K562 (cell line): ENCODE data around the gene TMEM185A. TPM values are rescaled to one million over a fixed set of nuclear protein-coding genes. Genes with fewer than 3 reads are reported as not detected.

ENCODE experiments used
- ATAC-seq: fragments of 200-7000 bp; cut with Tn5 transposase; 3 replicates; pipeline ENCODE4 v1.9.1; 2020; ENCODE audit warnings: moderate library complexity
- BruUV-seq: library from RNA; stranded (reverse); fragments of 400-500 nt; replicated peaks from 2 replicates; lab custom pipeline; 2021; lab: Mats Ljungman, UMichigan
- CTCF ChIA-PET: fragments of 300-600 bp; formaldehyde crosslinking; extraction: SDS; loops from one replicate; lab custom pipeline; 2021; ENCODE audit warnings: low intra/inter-chr PET ratio; lab: Yijun Ruan, JAX
- POLR2A ChIA-PET: fragments of 300-600, 350-650 bp; sonication (Branson Sonifier 250); formaldehyde crosslinking; extraction: SDS; loops from one replicate; lab custom pipeline; 2021; ENCODE audit warnings: antibody characterized with exemption, inconsistent platforms; lab: Yijun Ruan, JAX
- DNase-seq, 4 experiments: peaks; one replicate each; pipeline versions ENCODE4 v3.0.0 to v3.0.0-alpha.2; 2011 to 2018; ENCODE audit warnings: low spot score in 3 of 4, mixed read lengths in 3 of 4; ENCODE audit errors: extremely low read depth in 1 of 4
- FAIRE-seq: peaks from 2 replicates; lab custom pipeline; 2011; peaks lifted over from hg19 to GRCh38; lab: Jason Lieb, UNC
- H2AFZ ChIP-seq: 2 replicates; pipeline ENCODE4 v1.6.0; 2011; ENCODE audit warnings: low read depth, low read length, control low read depth, inconsistent platforms
- H3K27ac ChIP-seq: fragments of 200-600 bp; 3 replicates; pipeline ENCODE4 v1.8.0; 2011; ENCODE audit warnings: low read depth, mild to moderate bottlenecking, control low read depth, inconsistent platforms, low read length, moderate library complexity, mixed read lengths; ENCODE audit errors: extremely low read depth
- H3K27me3 ChIP-seq, 2 experiments: fragments of 300-600 bp in 1 of 2; 2 replicates in 1 of 2; 3 replicates in 1 of 2; pipeline versions ENCODE4 v1.6.0 to v1.8.0; 2011; ENCODE audit warnings: inconsistent platforms in 2 of 2, low read length in 2 of 2, mild to moderate bottlenecking in 1 of 2, mixed read lengths in 1 of 2, moderate library complexity in 1 of 2; ENCODE audit not compliant: control insufficient read depth in 2 of 2, insufficient read depth in 2 of 2
- H3K36me3 ChIP-seq: fragments of 300-600 bp; 3 replicates; pipeline ENCODE4 v1.8.0; 2011; ENCODE audit warnings: mild to moderate bottlenecking, low read length, inconsistent platforms; ENCODE audit not compliant: control insufficient read depth, insufficient read depth
- H3K4me1 ChIP-seq, 2 experiments: fragments of 200-600 bp in 1 of 2; replicated peaks in 1 of 2; 2 replicates in 1 of 2; 3 replicates in 1 of 2; pipeline versions ENCODE4 v1.5.1 to v1.8.0; 2011; ENCODE audit warnings: inconsistent platforms in 2 of 2, low read length in 2 of 2, mild to moderate bottlenecking in 1 of 2, mixed read lengths in 1 of 2, moderate library complexity in 1 of 2; ENCODE audit not compliant: control insufficient read depth in 2 of 2, insufficient read depth in 2 of 2
- H3K4me2 ChIP-seq: 2 replicates; pipeline ENCODE4 v1.6.1; 2011; ENCODE audit warnings: low read length, control low read depth, inconsistent platforms, mixed read lengths; ENCODE audit not compliant: insufficient read depth
- H3K4me3 ChIP-seq: fragments of 200-600 bp; sonication (generic), shearing (Covaris generic); 2 replicates; pipeline ENCODE4 v1.5.1; 2016; ENCODE audit warnings: control low read depth, inconsistent platforms
- H3K79me2 ChIP-seq: fragments of 200-600 bp; 3 replicates; pipeline ENCODE4 v1.8.0; 2011; ENCODE audit warnings: low read length, inconsistent platforms; ENCODE audit not compliant: control insufficient read depth, insufficient read depth
- H3K9ac ChIP-seq, 2 experiments: 2 replicates each; pipeline versions ENCODE4 v1.6.0 to v1.6.1; 2011; ENCODE audit warnings: low read depth in 2 of 2, low read length in 2 of 2, control low read depth in 1 of 2, inconsistent platforms in 1 of 2, mild to moderate bottlenecking in 1 of 2, mixed read lengths in 1 of 2; ENCODE audit not compliant: insufficient read depth in 1 of 2
- H3K9me1 ChIP-seq: one replicate; pipeline ENCODE4 v1.6.0; 2011; ENCODE audit warnings: inconsistent platforms, mild to moderate bottlenecking, low read length, moderate library complexity; ENCODE audit not compliant: control insufficient read depth, insufficient read depth
- H3K9me3 ChIP-seq: replicated peaks from 2 replicates; pipeline ENCODE4 v1.5.1; 2011; ENCODE audit warnings: low read depth, low read length, inconsistent platforms; ENCODE audit not compliant: control insufficient read depth, insufficient read depth
- H4K20me1 ChIP-seq: replicated peaks from 2 replicates; pipeline ENCODE4 v1.6.1; 2011; ENCODE audit warnings: low read length, inconsistent platforms, mixed read lengths; ENCODE audit not compliant: control insufficient read depth, insufficient read depth
- ARHGAP35 ChIP-seq: fragments of 450-650 bp; IDR thresholded peaks from 2 replicates; pipeline ENCODE4 v1.6.1; 2018; ENCODE audit not compliant: partially characterized antibody
- BDP1 ChIP-seq: IDR thresholded peaks from 3 replicates; pipeline ENCODE4 v1.6.1; 2011; ENCODE audit not compliant: insufficient read length, insufficient read depth
- CCAR2 ChIP-seq: fragments of 200-400 bp; formaldehyde crosslinking; IDR thresholded peaks from 2 replicates; pipeline ENCODE4 v1.6.1; 2017; ENCODE audit warnings: mild to moderate bottlenecking, low read depth, low read length
- ELF4 ChIP-seq: fragments of 450-650 bp; formaldehyde crosslinking; IDR thresholded peaks from 2 replicates; pipeline ENCODE4 v1.4.0; 2022; ENCODE audit warnings: missing genetic modification characterization
- HMGXB4 ChIP-seq: sonication (generic); formaldehyde crosslinking; IDR thresholded peaks from 2 replicates; pipeline ENCODE4 v1.8.1; 2023; ENCODE audit warnings: mild to moderate bottlenecking, missing genetic modification reagents
- NR0B1 ChIP-seq: fragments of 450-650 bp; IDR thresholded peaks from one replicate; pipeline ENCODE4 v1.6.1; 2018; ENCODE audit warnings: mild to moderate bottlenecking, moderate library complexity; ENCODE audit not compliant: partially characterized antibody
- RBM17 ChIP-seq: fragments of 200-400 bp; formaldehyde crosslinking; IDR thresholded peaks from 2 replicates; pipeline ENCODE4 v1.6.1; 2017; ENCODE audit warnings: low read depth, mild to moderate bottlenecking, low read length, borderline replicate concordance
- RBM34 ChIP-seq: fragments of 200-400 bp; formaldehyde crosslinking; IDR thresholded peaks from 2 replicates; pipeline ENCODE4 v1.6.1; 2018; ENCODE audit warnings: low read length, borderline replicate concordance; ENCODE audit not compliant: insufficient read depth
- ZBTB33 ChIP-seq: sonication (generic); formaldehyde crosslinking; IDR thresholded peaks from 2 replicates; pipeline ENCODE4 v1.8.1; 2023; ENCODE audit warnings: mild to moderate bottlenecking, missing genetic modification reagents
- WGBS: fragments of 100-300 bp; shearing (Covaris generic); methylation state at CpG from one replicate; pipeline ENCODE4 v1.1.6; 2016; ENCODE audit warnings: low coverage, mixed read lengths; ENCODE audit not compliant: insufficient coverage; ENCODE audit errors: missing lambda C conversion rate; 5-methylcytosine and 5-hydroxymethylcytosine counted together
- in situ Hi-C: fragments of 300-500 bp; cut with MboI; formaldehyde crosslinking; loops from 4 replicates; pipeline ENCODE4 v1.15.0; 2018; ENCODE audit warnings: inconsistent platforms, mixed read lengths
- intact Hi-C: fragments of 100-400 bp; cut with micrococcal nuclease; formaldehyde crosslinking; loops from 2 replicates; pipeline ENCODE4 v1.14.2; 2022
- polyA plus RNA-seq, 8 experiments: library from polyadenylated mRNA; depleted of rRNA in 4 of 8; stranded (reverse) in 5 of 8; unstranded in 3 of 8; fragments of >200 nt; fragmentation: Nextera tagmentation in 2 of 8; fragmentation: Illumina TruSeq in 1 of 8; extraction: Ambion mirVana in 2 of 8; extraction: Trizol in 1 of 8; gene quantifications; 2 replicates each; pipeline versions ENCODE4 v1.2.1 to v1.2.3, GENCODE V29; 2011 to 2014; ENCODE audit warnings: inconsistent platforms in 1 of 8, missing spikeins in 1 of 8
- total RNA-seq, 7 experiments: library from RNA; depleted of rRNA in 6 of 7; stranded (reverse); fragments of >200 nt in 6 of 7; fragmentation: Illumina TruSeq in 2 of 7; extraction: Trizol in 2 of 7; gene quantifications; 2 replicates each; pipeline versions ENCODE4 v1.2.1 to v1.2.3, GENCODE V29; 2011 to 2021; ENCODE audit warnings: low replicate concordance in 1 of 7
- TF ChIP-seq, protein P1 (sequence below), 3 experiments: IDR thresholded peaks in 2 of 3; conservative IDR thresholded peaks in 1 of 3; 2 replicates each; pipeline ENCODE4 v1.5.1; 2011 to 2012; ENCODE audit warnings: low read length in 3 of 3, mild to moderate bottlenecking in 3 of 3, control low read depth in 2 of 3, improper control_type of control experiment in 1 of 3, inconsistent platforms in 1 of 3, low read depth in 1 of 3, mixed read lengths in 1 of 3, moderate library complexity in 1 of 3; ENCODE audit not compliant: insufficient read depth in 2 of 3
- TF ChIP-seq, protein P2 (sequence below): fragments of 250-450 bp; sonication (Bioruptor Pico); IDR thresholded peaks from 2 replicates; pipeline ENCODE4 v1.5.0; 2021

The TMEM185A gene
- total and polyA plus RNA-seq, 9 of the 15 experiments (the other 6 are each of a cell fraction or from before 2014, with no cell fraction given): 0.97 to 13.7 (median 5.4) TPM

- TF ChIP-seq, protein P1, sequence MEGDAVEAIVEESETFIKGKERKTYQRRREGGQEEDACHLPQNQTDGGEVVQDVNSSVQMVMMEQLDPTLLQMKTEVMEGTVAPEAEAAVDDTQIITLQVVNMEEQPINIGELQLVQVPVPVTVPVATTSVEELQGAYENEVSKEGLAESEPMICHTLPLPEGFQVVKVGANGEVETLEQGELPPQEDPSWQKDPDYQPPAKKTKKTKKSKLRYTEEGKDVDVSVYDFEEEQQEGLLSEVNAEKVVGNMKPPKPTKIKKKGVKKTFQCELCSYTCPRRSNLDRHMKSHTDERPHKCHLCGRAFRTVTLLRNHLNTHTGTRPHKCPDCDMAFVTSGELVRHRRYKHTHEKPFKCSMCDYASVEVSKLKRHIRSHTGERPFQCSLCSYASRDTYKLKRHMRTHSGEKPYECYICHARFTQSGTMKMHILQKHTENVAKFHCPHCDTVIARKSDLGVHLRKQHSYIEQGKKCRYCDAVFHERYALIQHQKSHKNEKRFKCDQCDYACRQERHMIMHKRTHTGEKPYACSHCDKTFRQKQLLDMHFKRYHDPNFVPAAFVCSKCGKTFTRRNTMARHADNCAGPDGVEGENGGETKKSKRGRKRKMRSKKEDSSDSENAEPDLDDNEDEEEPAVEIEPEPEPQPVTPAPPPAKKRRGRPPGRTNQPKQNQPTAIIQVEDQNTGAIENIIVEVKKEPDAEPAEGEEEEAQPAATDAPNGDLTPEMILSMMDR (IDR thresholded peaks at IDR 0.05 in 2 of 3, conservative IDR thresholded peaks at IDR 0.05 in 1 of 3; ENCODE audit: insufficient read depth in 2 of 3, low read depth in 1 of 3, low read length in 3 of 3): peak; percentile 14 to 19 (median 16); a peak in 1 of 6 replicates
These were observed 17.3 kb upstream of the TMEM185A start (continued) for GRCh38 chrX:149648932-149649331.

- peaks cover 0 to 14% of the 10 kb centered on the region in 2 experiments; a peak in 2 of 5 replicates for H3K27me3 ChIP-seq
- no peak for TF ChIP-seq CCAR2
- TF ChIP-seq ARHGAP35: no peak
- no peak for TF ChIP-seq NR0B1
- TF ChIP-seq RBM17: no peak
- TF ChIP-seq, protein P2, sequence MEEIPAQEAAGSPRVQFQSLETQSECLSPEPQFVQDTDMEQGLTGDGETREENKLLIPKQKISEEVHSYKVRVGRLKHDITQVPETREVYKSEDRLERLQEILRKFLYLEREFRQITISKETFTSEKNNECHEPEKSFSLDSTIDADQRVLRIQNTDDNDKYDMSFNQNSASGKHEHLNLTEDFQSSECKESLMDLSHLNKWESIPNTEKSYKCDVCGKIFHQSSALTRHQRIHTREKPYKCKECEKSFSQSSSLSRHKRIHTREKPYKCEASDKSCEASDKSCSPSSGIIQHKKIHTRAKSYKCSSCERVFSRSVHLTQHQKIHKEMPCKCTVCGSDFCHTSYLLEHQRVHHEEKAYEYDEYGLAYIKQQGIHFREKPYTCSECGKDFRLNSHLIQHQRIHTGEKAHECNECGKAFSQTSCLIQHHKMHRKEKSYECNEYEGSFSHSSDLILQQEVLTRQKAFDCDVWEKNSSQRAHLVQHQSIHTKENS: no peak
- no peak for TF ChIP-seq RBM34
- TF ChIP-seq BDP1: no peak
- TF ChIP-seq HMGXB4 (CRISPR knock-in tag): no peak
- no peak for TF ChIP-seq ZBTB33 (CRISPR knock-in tag)
- TF ChIP-seq ELF4 (CRISPR knock-in tag): no peak
- no peak overlapping the region for H3K4me3 ChIP-seq
- H3K79me2 ChIP-seq: no peaks in the 10 kb centered on the region
- H3K27ac ChIP-seq: no peak overlapping the region
- no peak for DNase-seq
- POLR2A ChIA-PET: no interaction called here
- H4K20me1 ChIP-seq: no peaks in the 10 kb centered on the region
- no peak for ATAC-seq
- no peak overlapping the region for H2AFZ ChIP-seq
- CTCF ChIA-PET: no interaction called here
- intact Hi-C loops: loop anchor here (10.0 kb wide), 1 partner anchor 133 kb away; no protein-coding TSS in a partner anchor
- H3K9ac ChIP-seq: no peak overlapping the region
- H3K4me1 ChIP-seq: no peaks in the 10 kb centered on the region
- H3K36me3 ChIP-seq: no peaks in the 10 kb centered on the region
- BruUV-seq: no TSS peak
- H3K4me2 ChIP-seq: no peak overlapping the region
- H3K9me3 ChIP-seq: no peaks in the 10 kb centered on the region
- 0% methylated on average over 4 of the region's 6 CpGs for WGBS
- in situ Hi-C loops: loop anchor here (25.0 kb wide), 1 partner anchor 135 kb away; the partner anchor contains the start of gene IDS
- no peak for FAIRE-seq
- H3K9me1 ChIP-seq: no peaks in the 10 kb centered on the region
These were observed 15.9 kb upstream of the TMEM185A start for GRCh38 chrX:149647505-149647904.
